ENCODE data around the gene PCSK4. TPM values are rescaled to one million over a fixed set of nuclear protein-coding genes. Genes with fewer than 3 reads are reported as not detected.

PCSK4 gene
- total RNA-seq, 1 experiment from 2014 or later = 9.9 TPM

- DNase-seq (ENCODE audit: low read depth, low spot score) = peak; percentile 43
- in situ Hi-C loops (cut with HindIII; ENCODE audit: low pct_unique_long_range_greater_than_20kb, low sequenced_read_pairs) = no loop called here
- TF ChIP-seq CTCF (IDR thresholded peaks at IDR 0.05) (no peak), SIN3A (IDR thresholded peaks at IDR 0.05; ENCODE audit: borderline replicate concordance, insufficient read depth, low read depth, low read length) (no peak), POLR2AphosphoS5 (IDR thresholded peaks at IDR 0.05; ENCODE audit: low read depth, low read length) (no peak)
- CTCF ChIA-PET = no interaction called here
- Histone ChIP-seq H3K9me3 (ENCODE audit: control insufficient read depth, insufficient read depth, low read depth, low read length) (no peaks in the 10 kb centered on the region), H3K36me3 (ENCODE audit: control insufficient read depth, insufficient read depth, low read length) (no peaks in the 10 kb centered on the region), H3K4me3 (ENCODE audit: low read depth in 2 of 2, low read length in 2 of 2) (no peak overlapping the region), H3K27ac (ENCODE audit: low read length) (no peak overlapping the region), H3K27me3 (ENCODE audit: control insufficient read depth, insufficient read depth, low read length) (no peaks in the 10 kb centered on the region), H3K4me1 (ENCODE audit: control insufficient read depth, insufficient read depth, low read length) (no peaks in the 10 kb centered on the region; the same call in 1 of the 2 replicates)
- POLR2A ChIA-PET = interaction anchor here (0.8 kb wide), 1 partner anchor 195 kb away, joined by 3 read pairs; no protein-coding TSS in a partner anchor
- ATAC-seq = peak; percentile 49
- BruUV-seq (replicated peaks) = no TSS peak
- intact Hi-C loops (cut with micrococcal nuclease; ENCODE audit: unreplicated experiment) = no loop called here
Observed at GRCh38 chr19:1455336-1456120, 34.6 kb downstream of the PCSK4 start.

- BruUV-seq (replicated peaks) = no TSS peak
- ATAC-seq = no peak
Observed at GRCh38 chr19:1455002-1455335, 35.2 kb downstream of the PCSK4 start.

More at GRCh38 chr19:1455002-1455335, 35.2 kb downstream of the PCSK4 start:
- Histone ChIP-seq H3K36me3 (ENCODE audit: control insufficient read depth, insufficient read depth, low read length) (no peaks in the 10 kb centered on the region), H3K4me1 (ENCODE audit: control insufficient read depth, insufficient read depth, low read length) (no peaks in the 10 kb centered on the region; the same call in 1 of the 2 replicates), H3K27me3 (ENCODE audit: control insufficient read depth, insufficient read depth, low read length) (no peaks in the 10 kb centered on the region), H3K9me3 (ENCODE audit: control insufficient read depth, insufficient read depth, low read depth, low read length) (no peaks in the 10 kb centered on the region), H3K27ac (ENCODE audit: low read length) (no peak overlapping the region), H3K4me3 (ENCODE audit: low read depth in 2 of 2, low read length in 2 of 2) (no peak overlapping the region)
- ChIA-PET POLR2A (interaction anchor here (0.8 kb wide), 1 partner anchor 194 kb away, joined by 3 read pairs; no protein-coding TSS in a partner anchor), CTCF (no interaction called here)
- no peak for DNase-seq (ENCODE audit: low read depth, low spot score)
- in situ Hi-C loops (cut with HindIII; ENCODE audit: low pct_unique_long_range_greater_than_20kb, low sequenced_read_pairs) = no loop called here
- intact Hi-C loops (cut with micrococcal nuclease; ENCODE audit: unreplicated experiment) = no loop called here
- no peak for TF ChIP-seq CTCF (IDR thresholded peaks at IDR 0.05)
- no peak for TF ChIP-seq SIN3A (IDR thresholded peaks at IDR 0.05; ENCODE audit: borderline replicate concordance, insufficient read depth, low read depth, low read length)
- TF ChIP-seq POLR2AphosphoS5 (IDR thresholded peaks at IDR 0.05; ENCODE audit: low read depth, low read length) = no peak
- TF ChIP-seq TCF7L2 (IDR thresholded peaks at IDR 0.05; ENCODE audit: low read depth, low read length) = no peak
- no peak for TF ChIP-seq REST (IDR thresholded peaks at IDR 0.05; ENCODE audit: insufficient read depth in 1 of 2, low read depth in 2 of 2, low read length in 1 of 2)

Measured in Panc1 (cell line).